Measurements from ENCODE around the gene IFITM10.

The IFITM10 gene

GRCh38 chr11:1762537-1763302 lies 12.3 kb upstream of the IFITM10 start:
- no peak for DNase-seq

GRCh38 chr11:1761857-1762536 lies 11.6 kb upstream of the IFITM10 start:
- no peak for DNase-seq

GRCh38 chr11:1761110-1761856 lies 10.9 kb upstream of the IFITM10 start:
- DNase-seq, result no peak

- peak; percentile 90 for DNase-seq
These were observed 10.1 kb upstream of the IFITM10 start for GRCh38 chr11:1760351-1761109.

DNA sequence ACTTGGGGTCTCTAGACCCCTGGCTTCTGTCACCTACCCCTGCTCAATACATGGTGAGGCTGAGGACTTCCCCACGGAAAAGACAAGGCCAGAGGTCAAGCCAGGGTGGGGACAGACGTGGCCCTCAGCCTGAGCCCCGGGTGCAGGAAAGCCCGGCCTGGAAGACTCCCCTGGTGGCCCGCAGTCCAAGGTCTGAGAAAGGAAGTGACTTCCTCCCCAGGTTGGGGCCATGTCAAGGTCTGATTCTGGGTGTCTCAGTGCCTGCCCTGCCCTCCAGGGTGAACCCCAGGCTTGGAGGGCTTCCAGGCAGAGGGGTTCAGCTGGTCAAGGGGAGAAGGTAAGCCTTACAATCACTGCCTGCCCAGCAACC lies 9.4 kb upstream of the IFITM10 start:
- DNase-seq, result no peak

GRCh38 chr11:1759151-1759850 lies 8.9 kb upstream of the IFITM10 start:
- DNase-seq, result no peak

DNA sequence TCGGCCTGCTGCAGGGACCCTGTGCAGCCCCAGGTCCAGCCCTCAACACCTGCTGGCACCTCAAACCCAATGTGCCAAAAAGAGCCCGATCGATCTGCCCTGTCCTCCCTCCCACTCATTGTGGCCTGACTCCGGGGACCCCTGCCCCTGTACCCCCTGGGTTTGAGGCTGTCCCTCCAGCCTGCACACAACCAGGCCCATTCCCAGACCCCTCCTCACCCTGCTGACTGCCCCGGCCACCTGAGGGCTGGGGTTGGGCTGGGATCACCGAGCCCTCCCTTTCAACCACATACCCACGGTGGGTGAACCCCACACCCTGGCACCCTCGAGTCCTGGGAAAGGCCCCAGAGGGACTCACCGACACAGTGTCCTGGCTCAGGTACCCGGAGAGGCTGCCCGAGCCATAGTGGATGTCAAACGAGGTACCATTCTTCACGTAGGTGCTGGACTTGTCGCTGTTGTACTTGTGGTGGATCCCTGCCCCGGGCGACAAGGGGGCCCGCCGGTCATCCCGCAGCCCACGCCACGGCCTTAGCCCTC lies 8.3 kb upstream of the IFITM10 start:
- no peak for DNase-seq

GRCh38 chr11:1757861-1758610 lies 7.6 kb upstream of the IFITM10 start:
- no peak for DNase-seq

DNA sequence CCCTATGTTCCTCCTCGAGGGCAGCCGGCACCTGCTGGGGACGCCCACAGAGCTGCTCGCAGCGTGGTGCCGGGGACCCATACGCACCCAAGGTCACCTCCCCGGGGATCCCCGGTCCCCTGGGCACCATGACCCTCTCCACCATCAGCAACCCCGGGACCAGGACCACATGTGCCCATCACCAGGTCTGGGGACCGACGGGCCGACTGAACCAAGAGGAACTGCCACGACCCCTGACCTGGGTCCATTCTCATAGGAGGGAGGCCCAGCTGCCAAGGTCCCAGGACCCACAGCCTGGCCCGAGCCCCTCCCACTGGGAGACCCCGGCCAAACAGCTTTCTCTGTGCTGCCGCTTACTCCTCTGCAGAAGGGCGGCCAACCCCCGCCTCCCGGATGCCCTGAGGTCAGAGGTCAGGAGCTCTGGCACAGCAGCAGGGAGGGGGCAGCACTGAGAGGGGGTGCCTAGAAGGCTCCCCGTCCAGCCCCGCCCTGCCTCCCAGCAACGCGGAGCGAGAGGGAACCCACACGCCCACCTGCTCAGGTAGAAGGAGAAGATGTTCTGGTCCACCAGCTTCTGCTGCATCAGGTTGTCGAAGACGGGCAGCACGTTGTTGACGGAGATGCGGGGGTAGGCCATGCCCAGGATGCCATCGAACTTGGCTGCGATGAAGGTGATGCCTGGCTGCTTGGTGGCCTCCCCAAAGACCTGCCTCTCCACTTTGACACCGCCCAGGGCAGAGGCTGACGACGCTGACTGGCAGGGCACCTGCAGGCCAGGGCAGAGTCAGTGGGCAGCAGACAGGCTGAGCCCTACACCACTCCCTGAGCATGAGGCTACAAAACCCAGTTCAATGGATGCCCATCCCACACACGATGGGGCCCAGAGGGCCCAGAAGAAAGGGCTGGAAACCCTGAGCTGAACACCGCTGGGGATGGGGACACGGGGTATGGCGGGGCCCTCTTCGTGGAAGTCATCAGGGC lies 6.7 kb upstream of the IFITM10 start:
- DNase-seq, result no peak

GRCh38 chr11:1755692-1756561 lies 5.5 kb upstream of the IFITM10 start:
- DNase-seq, result no peak

DNA sequence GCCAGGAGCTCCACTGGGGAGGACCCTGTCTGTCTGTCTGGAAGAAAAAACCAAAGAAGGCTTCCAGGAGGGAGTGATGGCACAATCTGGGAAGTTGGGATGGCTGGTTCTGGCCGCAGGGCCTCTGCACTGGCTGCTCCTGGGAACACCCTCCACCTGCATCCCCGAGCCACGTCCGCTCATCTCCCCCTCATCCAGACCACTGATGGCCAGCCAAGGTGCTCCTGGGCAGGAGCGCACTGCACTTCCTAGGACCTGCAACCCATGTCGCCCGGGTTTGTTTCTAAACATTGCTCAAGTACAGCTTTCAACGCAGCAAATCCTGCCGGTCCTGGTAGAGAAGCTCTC lies 4.9 kb upstream of the IFITM10 start:
- DNase-seq, result no peak

DNA sequence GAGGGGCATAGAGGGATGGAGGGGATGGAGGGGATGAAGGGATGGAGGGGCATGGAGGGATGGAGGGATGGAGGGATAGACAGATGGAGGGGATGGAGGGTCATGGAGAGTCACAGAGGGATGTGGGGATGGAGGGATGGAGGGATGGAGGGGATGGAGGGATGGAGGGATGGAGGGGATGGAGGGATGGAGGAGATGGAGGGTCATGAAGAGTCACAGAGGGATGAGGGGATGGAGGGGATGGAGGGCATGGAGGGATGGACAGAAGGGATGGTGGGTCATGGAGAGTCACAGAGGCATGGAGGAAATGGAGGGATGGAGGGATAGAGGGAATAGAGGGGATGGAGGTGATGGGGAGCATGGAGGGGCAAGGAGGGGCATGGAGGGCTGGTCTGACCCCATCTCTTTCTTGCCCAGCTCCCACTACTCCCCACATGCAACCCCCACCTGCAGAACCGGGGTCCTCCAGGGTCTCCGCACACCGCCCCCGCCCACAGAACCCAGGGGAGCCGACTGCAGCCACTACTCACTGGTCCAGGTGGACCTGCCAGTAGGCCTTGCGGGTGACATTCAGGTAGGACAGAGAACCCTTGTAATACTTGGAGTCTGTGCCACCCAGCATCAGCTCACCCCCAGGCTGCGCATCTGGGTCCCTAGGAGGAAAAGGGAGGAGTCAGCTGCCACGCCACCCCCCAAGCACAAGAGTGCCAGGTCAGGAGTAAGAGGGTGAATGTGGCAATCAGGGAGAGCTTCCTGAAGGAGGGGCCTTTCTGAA lies 4.2 kb upstream of the IFITM10 start:
- no peak for DNase-seq

GRCh38 chr11:1753929-1754305 lies 3.5 kb upstream of the IFITM10 start:
- no peak for DNase-seq

DNA sequence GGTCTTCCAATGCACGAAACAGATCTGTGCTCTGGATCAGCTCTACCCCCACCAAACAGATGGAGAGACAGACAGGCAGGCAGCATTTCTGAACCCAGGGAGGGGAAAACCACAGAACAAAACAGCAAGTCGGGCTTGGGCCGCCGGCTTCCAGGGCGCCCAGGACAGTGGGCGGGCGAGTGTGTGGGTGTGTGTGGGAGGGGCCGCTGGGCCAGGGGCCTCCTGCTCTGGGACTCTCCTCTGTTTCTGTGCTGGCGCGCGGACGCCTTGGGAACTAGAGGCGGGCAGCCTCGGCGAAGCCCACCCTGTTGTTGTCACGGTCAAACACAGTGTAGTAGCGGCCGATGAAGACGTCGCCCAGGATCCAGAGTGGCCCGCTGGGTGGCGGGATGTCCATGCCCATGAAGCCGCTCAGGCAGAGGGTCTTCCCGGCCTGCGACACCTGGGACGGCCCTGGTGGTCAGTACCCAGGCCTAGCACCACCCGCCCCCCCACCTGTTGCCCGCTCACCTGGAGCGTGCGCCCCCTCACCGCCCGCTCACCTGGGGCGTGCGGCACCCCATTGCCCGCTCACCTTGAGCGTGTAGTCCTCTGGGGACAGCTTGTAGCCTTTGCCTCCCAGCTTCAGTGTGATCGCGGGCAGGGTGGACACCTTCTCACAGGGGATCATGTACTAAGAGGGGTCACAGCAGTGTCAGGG lies 3.0 kb upstream of the IFITM10 start:
- no peak for DNase-seq

DNA sequence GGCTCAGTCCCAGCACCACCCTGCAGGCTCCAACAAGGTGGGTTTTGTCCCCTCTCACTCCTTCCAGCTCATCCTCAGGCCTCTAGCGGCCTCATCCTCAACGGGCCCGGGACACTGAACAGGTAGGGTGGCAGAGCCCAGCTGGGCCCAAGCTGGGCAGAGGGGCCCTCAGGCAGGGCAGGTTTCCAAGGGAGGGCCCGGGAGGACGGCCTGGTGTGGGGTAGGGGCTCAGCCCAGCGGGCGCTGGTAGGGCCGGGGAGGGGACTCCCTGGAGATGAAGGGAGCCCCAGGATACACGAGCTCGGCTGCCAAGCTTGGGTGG lies 2.5 kb upstream of the IFITM10 start:
- no peak for DNase-seq

DNA sequence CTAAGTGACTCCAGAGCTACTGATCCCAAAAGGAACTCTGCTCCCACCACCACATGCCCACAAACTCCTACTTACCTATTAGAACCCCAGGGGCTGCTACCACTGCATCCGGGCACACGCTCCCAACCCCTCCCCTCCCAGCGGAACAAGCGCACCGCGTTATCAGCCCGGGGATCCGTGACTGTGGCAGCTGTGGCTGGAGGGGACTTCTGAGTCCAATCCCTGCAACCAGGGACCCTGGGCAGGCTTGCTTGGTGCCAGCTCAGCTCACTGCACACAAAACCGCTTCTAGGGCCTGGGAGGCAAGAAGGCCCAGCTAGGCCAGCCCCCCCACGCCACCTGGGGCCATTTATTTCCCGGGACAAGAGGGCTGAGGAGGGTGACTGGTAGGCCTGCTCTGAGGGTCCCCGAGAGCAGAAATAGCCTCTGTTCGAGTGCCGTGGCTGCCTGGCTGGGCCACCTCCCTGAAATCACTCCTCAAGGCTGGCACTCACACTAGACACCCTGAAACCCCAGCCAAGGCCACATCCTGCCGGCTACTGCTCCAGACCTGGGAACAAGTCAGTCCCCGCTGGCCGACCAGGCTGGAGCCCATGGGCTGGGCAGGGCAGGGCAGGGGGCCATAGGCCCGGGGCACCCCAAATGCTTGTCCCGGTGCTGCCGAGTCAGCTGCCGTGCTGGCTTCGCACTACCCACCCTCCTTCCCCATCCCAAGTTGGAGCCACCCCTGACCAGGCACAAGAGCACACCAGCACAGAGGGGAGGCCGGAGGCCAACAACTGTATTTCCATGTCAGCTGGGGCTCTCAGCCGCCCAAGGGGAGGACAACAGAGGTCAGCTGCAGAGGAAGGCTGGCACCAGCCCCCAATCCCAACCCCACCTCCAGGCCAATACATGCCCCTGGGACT lies 1.9 kb upstream of the IFITM10 start:
- no peak for DNase-seq

DNA sequence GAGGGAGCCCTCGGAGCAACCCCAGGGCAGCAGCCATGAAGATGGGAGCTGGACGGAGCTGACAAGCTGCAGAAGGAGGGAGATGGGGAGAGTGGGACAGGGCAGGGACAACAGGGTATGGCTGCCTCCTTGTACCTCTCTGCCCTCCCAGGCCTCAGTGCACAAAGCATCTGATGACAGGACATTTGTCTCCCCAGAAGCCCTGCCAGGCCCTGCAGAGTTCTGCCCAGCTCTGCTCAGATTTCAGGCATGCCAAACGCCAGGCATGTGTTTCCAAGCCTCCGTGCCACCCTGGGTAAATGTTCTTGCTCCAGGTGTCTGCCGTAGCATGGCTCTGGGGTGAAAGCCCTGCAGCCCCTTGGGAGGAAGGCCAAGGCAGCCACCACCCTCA lies 1.1 kb upstream of the IFITM10 start:
- no peak for DNase-seq
